ENCODE data around the gene PGAP3. TPM values are rescaled to one million over a fixed set of nuclear protein-coding genes. Genes with fewer than 3 reads are reported as not detected.
A peak's percentile ranks its signal among the peaks of the same experiment; 100 is the strongest.
"Not testable (repeated sequence)": the region's sequence is repeated elsewhere in the genome, so short reads cannot be mapped to it uniquely, and the experiment has no call there.

The PGAP3 gene
- polyA plus RNA-seq, 3 donors from 2014 or later: 24.0 to 47.1 (median 37.8) TPM

DNA sequence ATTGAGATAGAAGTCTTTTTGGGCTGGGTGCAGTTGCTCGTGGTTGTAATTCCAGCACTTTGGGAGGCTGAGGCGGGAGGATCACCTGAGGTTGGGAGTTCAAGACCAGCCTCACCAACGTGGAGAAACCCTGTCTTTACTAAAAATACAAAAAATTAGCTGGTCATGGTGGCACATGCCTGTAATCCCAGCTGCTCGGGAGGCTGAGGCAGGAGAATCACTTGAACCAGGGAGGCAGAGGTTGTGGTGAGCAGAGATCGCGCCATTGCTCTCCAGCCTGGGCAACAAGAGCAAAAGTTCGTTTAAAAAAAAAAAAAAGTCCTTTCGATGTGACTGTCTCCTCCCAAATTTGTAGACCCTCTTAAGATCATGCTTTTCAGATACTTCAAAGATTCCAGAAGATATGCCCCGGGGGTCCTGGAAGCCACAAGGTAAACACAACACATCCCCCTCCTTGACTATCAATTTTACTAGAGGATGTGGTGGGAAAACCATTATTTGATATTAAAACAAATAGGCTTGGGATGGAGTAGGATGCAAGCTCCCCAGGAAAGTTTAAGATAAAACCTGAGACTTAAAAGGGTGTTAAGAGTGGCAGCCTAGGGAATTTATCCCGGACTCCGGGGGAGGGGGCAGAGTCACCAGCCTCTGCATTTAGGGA is 11.4 kb upstream of the PGAP3 start:
- Mint-ChIP-seq H3K4me1 (peaks cover 32 to 38% of the 10 kb centered on the region in 2 donors), H3K36me3 (peaks cover 3 to 12% (median 9%) of the 10 kb centered on the region in 3 donors), H3K27ac (peak overlapping the region in 3 of 6 donors; percentile 46 to 49 (median 49)), H3K4me3 (peak overlapping the region; percentile 71 to 86 (median 72)), H3K27me3 (ENCODE audit: low read depth in 3 of 3) (peaks cover 4 to 13% (median 7%) of the 10 kb centered on the region in 3 donors)
- not testable (repeated sequence) for DNase-seq, H3K9me3 Mint-ChIP-seq

DNA sequence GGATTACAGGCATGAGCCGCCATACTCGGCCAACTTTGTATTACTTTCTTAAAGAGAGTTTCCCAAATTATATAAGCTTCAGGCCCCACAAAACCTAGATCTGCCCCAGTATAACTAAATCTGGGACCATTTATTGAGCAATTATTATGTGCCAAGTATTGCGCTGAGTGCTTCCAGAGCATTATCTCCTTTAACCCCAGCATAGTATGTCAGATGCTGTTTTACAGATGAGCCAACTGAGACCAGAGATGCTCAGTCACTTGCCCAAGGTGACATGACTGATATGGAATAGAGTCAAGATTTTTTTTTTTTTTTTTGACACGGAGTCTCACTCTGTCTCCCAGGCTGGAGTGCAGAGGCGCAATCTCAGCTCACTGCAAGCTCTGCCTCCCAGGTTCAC is 10.1 kb upstream of the PGAP3 start:
- Mint-ChIP-seq H3K27me3 (ENCODE audit: low read depth in 3 of 3) (peaks cover 4 to 13% (median 7%) of the 10 kb centered on the region in 3 donors), H3K36me3 (peaks cover 3 to 14% (median 13%) of the 10 kb centered on the region in 3 donors), H3K27ac (no peak overlapping the region), H3K9me3 (no peaks in the 10 kb centered on the region), H3K4me1 (peaks cover 21 to 28% of the 10 kb centered on the region in 2 donors), H3K4me3 (no peak overlapping the region)
- DNase-seq: no peak

DNA sequence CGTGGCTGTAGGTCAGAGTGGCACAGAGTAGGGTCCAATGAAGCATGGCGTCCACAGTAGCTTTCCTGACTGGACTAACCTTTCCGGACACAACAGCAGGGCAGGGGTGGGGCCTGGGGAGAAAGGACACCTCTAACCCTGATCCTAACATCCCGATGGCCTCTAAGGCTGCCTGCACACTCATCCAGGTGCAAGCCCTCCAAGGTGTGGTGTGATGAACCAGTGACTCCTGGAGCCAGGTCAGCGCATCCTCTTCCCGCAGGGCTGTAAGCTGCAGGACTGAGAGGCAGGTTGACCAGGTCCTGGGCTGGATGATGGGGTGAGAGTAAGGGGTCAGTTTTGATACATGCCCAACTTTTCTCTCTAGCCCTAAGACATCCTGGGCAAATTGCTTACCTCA is 8.9 kb upstream of the PGAP3 start:
- no peak overlapping the region for H3K4me3 Mint-ChIP-seq
- H3K4me1 Mint-ChIP-seq: peaks cover 15 to 18% of the 10 kb centered on the region in 2 donors
- DNase-seq: no peak
- no peak overlapping the region for H3K27ac Mint-ChIP-seq
- no peaks in the 10 kb centered on the region for H3K9me3 Mint-ChIP-seq
- peaks cover 4 to 13% (median 7%) of the 10 kb centered on the region in 3 donors for H3K27me3 Mint-ChIP-seq (ENCODE audit: low read depth in 3 of 3)
- peaks cover 3 to 15% (median 13%) of the 10 kb centered on the region in 3 donors for H3K36me3 Mint-ChIP-seq

DNA sequence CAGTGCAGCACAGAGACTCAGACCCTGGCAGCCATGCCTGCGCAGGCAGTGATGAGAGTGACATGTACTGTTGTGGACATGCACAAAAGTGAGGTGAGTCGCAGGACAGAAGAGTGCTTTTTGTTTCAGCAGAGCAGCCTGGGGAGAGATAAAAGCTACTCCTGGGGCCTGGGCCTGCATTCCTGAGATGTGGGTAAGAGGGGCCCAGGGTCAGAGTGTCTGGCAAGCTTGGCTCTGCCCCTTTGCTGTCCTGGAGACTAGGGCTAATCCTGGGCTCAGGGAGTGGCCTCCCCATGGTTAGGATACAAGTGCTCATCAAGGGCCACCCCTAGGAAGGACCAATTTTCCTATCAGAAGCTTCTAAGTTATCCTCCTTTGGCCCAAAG is 7.2 kb upstream of the PGAP3 start:
- no peak for DNase-seq
- H3K27ac Mint-ChIP-seq: no peak overlapping the region
- peaks cover 6 to 7% of the 10 kb centered on the region in 2 donors for H3K4me1 Mint-ChIP-seq
- peaks cover 2 to 13% (median 4%) of the 10 kb centered on the region in 3 donors for H3K27me3 Mint-ChIP-seq (ENCODE audit: low read depth in 3 of 3)
- peaks cover 3 to 15% (median 13%) of the 10 kb centered on the region in 3 donors for H3K36me3 Mint-ChIP-seq
- H3K9me3 Mint-ChIP-seq: no peaks in the 10 kb centered on the region
- no peak overlapping the region for H3K4me3 Mint-ChIP-seq

DNA sequence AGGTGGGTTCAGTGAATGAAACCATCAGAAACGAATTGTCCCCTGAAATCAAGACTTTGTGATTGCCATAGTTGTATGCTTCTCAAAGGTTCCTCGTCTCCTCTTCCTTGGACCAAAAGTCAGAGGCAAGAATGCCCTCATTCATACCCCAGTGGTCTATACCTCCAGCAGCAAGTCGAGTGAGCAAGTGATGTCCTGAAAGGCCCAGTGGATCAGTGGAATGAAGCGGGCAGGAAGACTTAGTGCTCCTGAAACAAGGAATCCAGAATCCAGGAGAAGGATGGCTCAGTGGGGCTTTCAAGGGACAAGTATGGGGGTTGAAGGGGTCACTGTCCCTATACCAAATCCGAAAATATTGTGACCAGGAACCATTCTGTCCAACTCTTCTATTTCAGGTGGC is 6.7 kb upstream of the PGAP3 start:
- H3K4me1 Mint-ChIP-seq: peaks cover 3 to 4% of the 10 kb centered on the region in 2 donors
- peaks cover 3 to 15% (median 13%) of the 10 kb centered on the region in 3 donors for H3K36me3 Mint-ChIP-seq
- no peak overlapping the region for H3K4me3 Mint-ChIP-seq
- no peaks in the 10 kb centered on the region for H3K9me3 Mint-ChIP-seq
- no peak for DNase-seq
- no peak overlapping the region for H3K27ac Mint-ChIP-seq
- H3K27me3 Mint-ChIP-seq (ENCODE audit: low read depth in 3 of 3): peaks cover 0 to 10% (median 4%) of the 10 kb centered on the region in 3 donors

DNA sequence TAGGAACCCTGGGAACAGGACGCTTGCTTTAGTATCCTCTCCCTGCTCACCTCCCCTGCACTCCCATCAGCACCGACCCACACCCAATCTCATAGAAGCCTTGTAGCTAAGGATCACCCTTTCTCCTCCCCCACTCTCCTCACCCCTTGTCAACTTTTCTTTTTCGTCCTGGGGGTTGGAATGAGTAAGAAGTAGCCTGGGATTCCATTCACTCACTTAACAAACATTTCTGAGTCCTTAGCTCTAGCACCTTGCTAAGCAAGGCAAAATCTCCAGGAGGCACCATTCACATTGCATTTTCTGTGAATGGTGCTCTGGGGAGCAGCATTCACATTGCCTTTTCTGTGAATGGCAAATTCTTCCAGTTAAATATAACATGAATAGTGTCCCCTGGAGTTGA is 1.1 kb upstream of the PGAP3 start:
- Mint-ChIP-seq H3K27ac (peak overlapping the region; percentile 92 to 98 (median 96)), H3K4me1 (peaks cover 24 to 27% of the 10 kb centered on the region in 2 donors), H3K4me3 (peak overlapping the region; percentile 95 to 98 (median 97))

DNA sequence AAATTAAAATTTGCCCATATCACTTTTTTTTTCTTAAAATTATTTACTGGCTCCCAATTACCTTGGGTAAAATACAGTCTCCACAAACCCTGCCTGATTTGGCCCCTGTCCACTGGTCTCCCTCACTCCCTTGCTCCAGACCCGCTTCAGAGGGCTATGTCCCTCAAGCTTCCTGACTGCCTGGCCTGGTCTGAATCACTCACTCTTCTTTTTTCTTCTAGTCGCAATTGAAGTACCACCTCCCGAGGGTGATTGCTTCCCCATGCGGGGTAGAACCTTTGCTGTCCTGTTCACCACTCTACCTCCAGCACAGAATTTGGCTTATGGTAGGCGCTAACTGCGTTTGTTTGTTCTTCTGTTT is 598 bp upstream of the PGAP3 start:
- DNase-seq: no peak
- Mint-ChIP-seq H3K4me3 (peak overlapping the region; percentile 95 to 98 (median 97)), H3K36me3 (peaks cover 8 to 9% (median 8%) of the 10 kb centered on the region in 3 donors), H3K27ac (peak overlapping the region; percentile 92 to 98 (median 96)), H3K9me3 (no peaks in the 10 kb centered on the region), H3K27me3 (ENCODE audit: low read depth in 3 of 3) (peaks cover 3 to 9% (median 9%) of the 10 kb centered on the region in 3 donors), H3K4me1 (peaks cover 24 to 27% of the 10 kb centered on the region in 2 donors)

More for the DNA sequence above, 1.1 kb upstream of the PGAP3 start:
- H3K36me3 Mint-ChIP-seq: peaks cover 7 to 9% (median 7%) of the 10 kb centered on the region in 3 donors
- H3K27me3 Mint-ChIP-seq (ENCODE audit: low read depth in 3 of 3): peaks cover 3 to 9% (median 9%) of the 10 kb centered on the region in 3 donors
- DNase-seq: no peak
- H3K9me3 Mint-ChIP-seq: no peaks in the 10 kb centered on the region

DNA sequence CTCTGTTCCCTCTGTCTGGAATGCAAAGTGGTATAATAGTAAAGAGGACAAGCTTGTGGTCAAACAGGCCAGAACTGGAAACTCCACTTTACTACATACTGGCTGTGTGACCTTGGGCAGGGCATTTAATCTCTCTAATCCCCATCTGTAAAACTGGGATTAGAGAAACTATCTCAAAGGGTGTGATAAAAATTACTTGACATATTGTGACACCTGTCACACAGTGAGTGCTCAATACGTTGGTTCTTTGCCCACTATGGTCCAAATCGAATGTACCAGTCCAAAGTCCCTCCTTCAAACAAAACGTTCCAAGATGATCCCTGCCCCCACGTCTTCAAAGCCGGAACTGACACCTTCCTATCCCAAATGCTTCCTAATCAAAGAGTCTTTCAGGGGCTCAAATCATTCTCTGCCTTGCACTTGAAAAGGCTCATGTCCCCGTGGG is 734 bp downstream of the PGAP3 start:
- peak overlapping the region; percentile 95 to 98 (median 97) for H3K4me3 Mint-ChIP-seq
- H3K36me3 Mint-ChIP-seq: peaks cover 11 to 16% (median 14%) of the 10 kb centered on the region in 3 donors
- peaks cover 27 to 28% of the 10 kb centered on the region in 2 donors for H3K4me1 Mint-ChIP-seq
- peaks cover 3 to 11% (median 9%) of the 10 kb centered on the region in 3 donors for H3K27me3 Mint-ChIP-seq (ENCODE audit: low read depth in 3 of 3)
- H3K27ac Mint-ChIP-seq: peak overlapping the region; percentile 92 to 98 (median 96)
- no peak for DNase-seq
- no peaks in the 10 kb centered on the region for H3K9me3 Mint-ChIP-seq

DNA sequence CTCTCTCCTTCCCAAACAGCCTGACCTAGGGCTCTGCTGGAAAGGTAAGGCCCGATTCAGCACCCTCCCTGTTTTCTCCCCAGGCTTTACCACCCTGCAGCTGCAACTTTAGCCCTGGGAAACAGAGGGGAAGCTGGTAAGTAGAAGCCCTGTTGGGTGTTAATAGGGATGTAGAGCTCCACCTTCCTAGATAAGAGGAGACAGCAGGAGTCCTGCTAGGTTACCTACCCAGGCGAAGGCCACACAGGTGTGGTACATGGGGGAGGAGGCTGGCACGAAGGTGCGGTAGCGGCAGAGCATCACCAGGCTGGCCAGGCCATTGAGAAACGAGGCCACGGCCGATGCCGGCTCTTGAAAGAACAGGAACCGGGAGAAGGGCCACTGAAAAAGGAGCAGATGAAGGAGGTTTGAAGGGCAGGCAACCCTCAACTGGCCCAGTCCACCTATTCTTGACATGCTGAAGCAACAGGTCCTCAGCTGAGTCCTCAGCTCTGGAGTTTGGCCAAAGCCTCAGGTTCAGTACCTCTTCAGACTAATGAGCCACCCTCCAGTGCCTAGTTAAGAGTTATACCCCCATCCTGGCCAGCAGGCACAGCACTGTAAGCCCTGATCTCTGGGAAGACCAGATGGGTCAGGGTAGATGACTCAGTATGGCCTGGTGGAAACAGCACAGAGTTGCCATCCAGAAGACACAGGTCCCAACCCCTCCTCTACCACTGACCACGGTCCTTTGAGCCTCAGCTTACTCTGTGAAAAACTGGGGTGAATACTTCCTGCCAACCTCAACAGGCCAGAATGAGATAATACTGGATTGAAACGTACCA is 3.3 kb downstream of the PGAP3 start:
- Mint-ChIP-seq H3K4me1 (peaks cover 44 to 45% of the 10 kb centered on the region in 2 donors), H3K36me3 (peaks cover 11 to 22% (median 14%) of the 10 kb centered on the region in 3 donors), H3K27ac (peak overlapping the region in 1 of 6 donors; percentile 31), H3K27me3 (ENCODE audit: low read depth in 3 of 3) (peaks cover 6 to 15% (median 11%) of the 10 kb centered on the region in 3 donors), H3K4me3 (no peak overlapping the region), H3K9me3 (no peaks in the 10 kb centered on the region)
- DNase-seq: no peak

DNA sequence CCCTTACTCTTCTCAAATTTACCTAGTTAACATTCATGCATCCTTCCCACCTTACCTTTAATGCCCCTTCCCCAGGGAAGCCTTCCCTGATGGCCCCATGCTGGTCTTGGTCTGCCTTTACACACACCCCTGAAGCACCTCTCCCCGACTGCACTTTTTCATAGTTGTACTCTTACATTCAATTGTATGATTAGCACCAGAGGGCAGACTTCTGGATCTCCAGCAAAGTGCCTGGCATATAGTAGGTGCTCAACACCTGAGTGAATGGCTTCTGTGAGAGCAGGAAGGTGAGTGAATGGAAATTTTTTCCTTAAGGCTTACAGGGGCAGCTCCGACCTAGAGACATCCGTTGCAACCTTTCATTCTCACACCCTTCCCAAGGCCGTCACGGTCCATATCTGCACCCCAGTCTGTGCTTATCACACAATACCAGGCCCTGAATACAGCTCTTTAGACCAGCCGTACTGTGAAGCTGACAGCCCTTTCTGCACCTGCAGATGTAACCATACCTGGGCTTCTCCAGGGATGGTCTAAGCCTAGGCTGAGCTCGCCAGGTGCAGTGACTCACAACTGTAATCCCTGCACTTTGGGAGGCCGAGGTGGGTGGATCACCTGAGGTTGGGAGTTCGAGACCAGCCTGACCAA is 4.4 kb downstream of the PGAP3 start:
- H3K36me3 Mint-ChIP-seq: peaks cover 11 to 22% (median 14%) of the 10 kb centered on the region in 3 donors
- H3K9me3 Mint-ChIP-seq: no peaks in the 10 kb centered on the region
- DNase-seq: no peak
- H3K27ac Mint-ChIP-seq: peak overlapping the region in 2 of 6 donors; percentile 7 to 37
- peaks cover 47 to 49% of the 10 kb centered on the region in 2 donors for H3K4me1 Mint-ChIP-seq
- H3K4me3 Mint-ChIP-seq: no peak overlapping the region
- peaks cover 6 to 15% (median 7%) of the 10 kb centered on the region in 3 donors for H3K27me3 Mint-ChIP-seq (ENCODE audit: low read depth in 3 of 3)

DNA sequence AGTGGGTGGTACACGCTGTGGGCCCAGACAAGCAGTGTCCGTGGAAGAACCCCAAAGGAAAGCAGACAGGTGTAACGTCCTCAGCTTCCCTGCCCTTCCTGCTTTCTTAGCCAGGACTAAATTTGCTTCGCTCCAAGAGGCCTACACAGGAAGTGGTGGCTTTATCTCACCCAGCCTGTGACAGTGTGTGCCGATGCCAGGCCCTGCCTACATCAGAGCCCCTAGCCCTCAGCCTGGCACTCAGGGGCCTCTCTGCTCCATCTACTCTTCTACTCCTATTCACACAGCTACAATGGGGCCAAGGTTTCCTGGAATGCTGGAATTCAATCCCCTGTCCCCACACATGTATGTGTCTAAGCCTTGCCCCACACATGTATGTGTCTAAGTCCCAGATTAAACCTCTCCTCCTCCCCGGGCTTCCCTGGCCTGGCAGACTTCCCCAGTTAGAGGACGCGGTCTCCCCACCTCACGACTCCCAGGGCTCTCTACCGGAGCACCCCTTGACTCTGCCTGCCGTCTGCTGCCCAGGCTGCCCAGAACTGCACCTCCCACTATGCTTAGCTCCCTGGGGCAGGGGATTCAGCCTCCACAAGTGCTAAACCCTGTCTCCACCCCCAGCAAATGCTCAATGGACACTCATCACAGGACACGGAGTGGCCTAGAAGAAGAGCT is 8.2 kb downstream of the PGAP3 start:
- Mint-ChIP-seq H3K36me3 (peaks cover 6 to 19% (median 10%) of the 10 kb centered on the region in 3 donors), H3K27me3 (ENCODE audit: low read depth in 3 of 3) (peaks cover 2 to 6% (median 3%) of the 10 kb centered on the region in 3 donors), H3K4me1 (peaks cover 63 to 65% of the 10 kb centered on the region in 2 donors)

DNA sequence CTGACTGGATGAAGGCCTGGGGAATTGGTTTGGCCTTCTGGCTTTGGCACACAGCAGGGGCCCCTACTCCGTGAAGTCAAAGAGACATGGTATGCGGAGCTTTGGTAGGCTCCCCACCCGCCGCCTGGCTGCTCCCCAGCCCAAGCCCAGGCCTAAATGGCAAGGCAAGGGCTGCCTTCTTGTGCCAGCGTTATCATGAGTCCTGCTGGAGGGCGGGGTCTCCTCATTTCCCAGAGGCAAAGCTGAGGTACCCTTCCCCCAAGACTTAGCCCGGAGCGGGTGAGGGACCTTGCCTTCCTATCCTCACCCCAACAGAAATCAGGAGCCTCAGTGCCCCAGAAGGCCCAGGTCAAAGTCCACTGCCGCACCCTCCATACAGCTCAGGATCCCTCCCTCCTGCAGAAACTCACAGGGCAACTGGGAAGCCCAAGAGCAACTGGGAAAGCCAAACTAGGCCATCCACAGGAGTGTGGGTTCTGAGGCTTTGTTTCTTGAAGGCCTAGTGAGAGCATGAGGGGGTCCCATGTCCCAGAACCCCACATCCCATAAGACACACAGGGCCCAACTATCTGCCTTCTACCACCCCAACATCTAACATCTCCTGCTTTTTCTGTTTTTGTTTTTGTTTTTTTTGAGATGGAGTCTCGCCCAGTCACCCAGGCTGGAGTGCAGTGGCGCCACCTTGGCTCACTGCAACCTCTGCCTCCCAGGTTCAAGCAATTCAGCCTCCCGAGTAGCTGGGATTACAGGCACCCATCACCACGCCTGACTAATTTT is 9.3 kb downstream of the PGAP3 start:
- peak overlapping the region; percentile 91 to 98 (median 96) for H3K27ac Mint-ChIP-seq
- DNase-seq: no peak
- peak overlapping the region in 4 of 5 donors; percentile 66 to 79 (median 74) for H3K4me3 Mint-ChIP-seq
- H3K36me3 Mint-ChIP-seq: peaks cover 5 to 15% (median 6%) of the 10 kb centered on the region in 3 donors
- peaks cover 2 to 10% (median 3%) of the 10 kb centered on the region in 3 donors for H3K27me3 Mint-ChIP-seq (ENCODE audit: low read depth in 3 of 3)
- H3K4me1 Mint-ChIP-seq: peaks cover 63 to 67% of the 10 kb centered on the region in 2 donors
- no peaks in the 10 kb centered on the region for H3K9me3 Mint-ChIP-seq

More for the DNA sequence above, 8.2 kb downstream of the PGAP3 start:
- Mint-ChIP-seq H3K27ac (peak overlapping the region; percentile 91 to 98 (median 96)), H3K9me3 (no peaks in the 10 kb centered on the region), H3K4me3 (peak overlapping the region; percentile 66 to 79 (median 74))
- peak; percentile 44 to 57 (median 57) for DNase-seq
